SU-DHL-6 (cell line): ENCODE results near the gene CTSK.
"Not testable (repeated sequence)": the region's sequence is repeated elsewhere in the genome, so short reads cannot be mapped to it uniquely, and the experiment has no call there.

Experiments used
- H2AFZ ChIP-seq: fragments of 200-600 bp; sonication (generic); 2 replicates; pipeline ENCODE4 v1.6.1; 2014; ENCODE audit warnings: low read depth, mild to moderate bottlenecking, moderate library complexity, mixed read lengths, antibody characterized with exemption, low read length; ENCODE audit not compliant: severe bottlenecking
- H3F3A ChIP-seq: fragments of 200-600 bp; shearing (Covaris generic); 2 replicates; pipeline ENCODE4 v1.6.0; 2016; ENCODE audit warnings: antibody characterized with exemption, mild to moderate bottlenecking; ENCODE audit not compliant: insufficient read depth
- H3K27ac ChIP-seq: fragments of 200-600 bp; sonication (generic); 2 replicates; pipeline ENCODE4 v1.5.1; 2016; ENCODE audit warnings: low read depth, mild to moderate bottlenecking, low read length, moderate library complexity, mixed read lengths
- H3K27me3 ChIP-seq: fragments of 200-600 bp; sonication (generic), shearing (Covaris generic); 2 replicates; pipeline ENCODE4 v1.6.0; 2014; ENCODE audit warnings: mild to moderate bottlenecking, low read length
- H3K36me3 ChIP-seq: fragments of 200-600 bp; sonication (generic); 2 replicates; pipeline ENCODE4 v1.6.1; 2014; ENCODE audit warnings: mild to moderate bottlenecking, low read length, mixed read lengths
- H3K4me2 ChIP-seq: fragments of 300-600, 200-600 bp; shearing (Covaris generic), sonication (generic); 2 replicates; pipeline ENCODE4 v1.6.0; 2014; ENCODE audit warnings: low read length, low read depth, mild to moderate bottlenecking; ENCODE audit not compliant: poor library complexity, severe bottlenecking
- H3K4me3 ChIP-seq: fragments of 200-600 bp; sonication (generic); 2 replicates; pipeline ENCODE4 v1.5.1; 2014; ENCODE audit warnings: antibody characterized with exemption, low read length, mild to moderate bottlenecking, mixed read lengths; ENCODE audit not compliant: insufficient read depth, poor library complexity, severe bottlenecking
- H3K79me2 ChIP-seq: fragments of 200-600 bp; sonication (generic); 2 replicates; pipeline ENCODE4 v1.6.1; 2014; ENCODE audit warnings: mild to moderate bottlenecking, low read length, moderate library complexity; ENCODE audit not compliant: insufficient read depth
- H3K9ac ChIP-seq: fragments of 200-600 bp; sonication (generic); 2 replicates; pipeline ENCODE4 v1.7.0; 2014; ENCODE audit warnings: mild to moderate bottlenecking, low read length
- H3K9me2 ChIP-seq: fragments of 200-600 bp; sonication (generic); replicated peaks from 2 replicates; pipeline ENCODE4 v1.6.1; 2014; ENCODE audit warnings: low read length; ENCODE audit not compliant: insufficient read depth
- H3K9me3 ChIP-seq: fragments of 200-600 bp; sonication (generic); 2 replicates; pipeline ENCODE4 v1.6.1; 2014; ENCODE audit warnings: low read length, mixed read lengths; ENCODE audit not compliant: insufficient read depth
- H4K20me1 ChIP-seq: fragments of 200-600 bp; sonication (generic); 2 replicates; pipeline ENCODE4 v1.6.1; 2014; ENCODE audit warnings: low read depth, mild to moderate bottlenecking, antibody characterized with exemption, low read length, moderate library complexity, mixed read lengths
- CTCF ChIP-seq: fragments of 200-600 bp; sonication (generic); IDR thresholded peaks from one replicate; pipeline ENCODE4 v1.5.1; 2017; ENCODE audit warnings: antibody characterized with exemption, mild to moderate bottlenecking, low read length, moderate library complexity; ENCODE audit not compliant: insufficient read depth, poor library complexity, severe bottlenecking
- EZH2phosphoT487 ChIP-seq: fragments of 200-600 bp; sonication (generic), shearing (Covaris generic); conservative IDR thresholded peaks from 2 replicates; pipeline ENCODE4 v1.6.1; 2018; ENCODE audit warnings: mild to moderate bottlenecking, antibody characterized with exemption, low read length, moderate library complexity, mixed read lengths

The CTSK gene

GRCh38 chr1:150780510-150780909, 27.6 kb downstream of the CTSK start:
- Histone ChIP-seq H3K27me3 (no peaks in the 10 kb centered on the region), H2AFZ (no peak overlapping the region), H4K20me1 (no peaks in the 10 kb centered on the region), H3K36me3 (no peaks in the 10 kb centered on the region), H3K27ac (no peak overlapping the region), H3K4me3 (no peak overlapping the region), H3K9me2 (no peaks in the 10 kb centered on the region), H3K79me2 (no peaks in the 10 kb centered on the region), H3K9ac (no peak overlapping the region), H3K4me2 (no peak overlapping the region), H3K9me3 (no peaks in the 10 kb centered on the region), H3F3A (no peaks in the 10 kb centered on the region)
- TF ChIP-seq EZH2phosphoT487 = no peak
- TF ChIP-seq CTCF = no peak

- Histone ChIP-seq H3K4me2 (no peak overlapping the region), H2AFZ (no peak overlapping the region)
These were observed 29.7 kb downstream of the CTSK start for GRCh38 chr1:150778409-150778808.

GRCh38 chr1:150777544-150777943, 30.5 kb downstream of the CTSK start:
- H3K36me3 ChIP-seq = no peaks in the 10 kb centered on the region
- H2AFZ ChIP-seq = no peak overlapping the region
- TF ChIP-seq CTCF (no peak), EZH2phosphoT487 (no peak)

More at GRCh38 chr1:150778409-150778808, 29.7 kb downstream of the CTSK start:
- Histone ChIP-seq H3K36me3 (no peaks in the 10 kb centered on the region), H4K20me1 (no peaks in the 10 kb centered on the region), H3K79me2 (no peaks in the 10 kb centered on the region), H3F3A (no peaks in the 10 kb centered on the region), H3K9me2 (no peaks in the 10 kb centered on the region), H3K9me3 (no peaks in the 10 kb centered on the region), H3K4me3 (no peak overlapping the region), H3K27me3 (no peaks in the 10 kb centered on the region), H3K9ac (no peak overlapping the region), H3K27ac (no peak overlapping the region)
- TF ChIP-seq EZH2phosphoT487 (no peak), CTCF (no peak)

GRCh38 chr1:150775931-150776505, 32.0 kb downstream of the CTSK start:
- H3K4me2 ChIP-seq, H3K9ac ChIP-seq, H3K4me3 ChIP-seq, H3F3A ChIP-seq, H4K20me1 ChIP-seq, H3K27ac ChIP-seq, H3K79me2 ChIP-seq, H3K9me3 ChIP-seq, H3K9me2 ChIP-seq, H3K27me3 ChIP-seq, H3K36me3 ChIP-seq, H2AFZ ChIP-seq: not testable (repeated sequence)

More at GRCh38 chr1:150777544-150777943, 30.5 kb downstream of the CTSK start:
- Histone ChIP-seq H4K20me1 (no peaks in the 10 kb centered on the region), H3K4me2 (no peak overlapping the region), H3F3A (no peaks in the 10 kb centered on the region), H3K27ac (no peak overlapping the region), H3K27me3 (no peaks in the 10 kb centered on the region), H3K9me2 (no peaks in the 10 kb centered on the region), H3K4me3 (no peak overlapping the region), H3K79me2 (no peaks in the 10 kb centered on the region), H3K9ac (no peak overlapping the region), H3K9me3 (no peaks in the 10 kb centered on the region)
